Tongue (tissue), 2 donors: ENCODE results near the gene CCNYL1. TPM values are rescaled to one million over a fixed set of nuclear protein-coding genes. Genes with fewer than 3 reads are reported as not detected.
A peak's percentile ranks its signal among the peaks of the same experiment; 100 is the strongest.
"Not testable (repeated sequence)": the region's sequence is repeated elsewhere in the genome, so short reads cannot be mapped to it uniquely, and the experiment has no call there.

ENCODE experiments used
- DNase-seq: peaks from one replicate; pipeline ENCODE4 v3.0.0-alpha.2; 2015
- total RNA-seq: library from RNA; depleted of rRNA; stranded (reverse); fragments of >200 nt; gene quantifications from one replicate; pipeline ENCODE4 v1.2.3, GENCODE V29; 2014

The CCNYL1 gene
- total RNA-seq, 1 donor from 2014 or later = 8.2 TPM

DNA sequence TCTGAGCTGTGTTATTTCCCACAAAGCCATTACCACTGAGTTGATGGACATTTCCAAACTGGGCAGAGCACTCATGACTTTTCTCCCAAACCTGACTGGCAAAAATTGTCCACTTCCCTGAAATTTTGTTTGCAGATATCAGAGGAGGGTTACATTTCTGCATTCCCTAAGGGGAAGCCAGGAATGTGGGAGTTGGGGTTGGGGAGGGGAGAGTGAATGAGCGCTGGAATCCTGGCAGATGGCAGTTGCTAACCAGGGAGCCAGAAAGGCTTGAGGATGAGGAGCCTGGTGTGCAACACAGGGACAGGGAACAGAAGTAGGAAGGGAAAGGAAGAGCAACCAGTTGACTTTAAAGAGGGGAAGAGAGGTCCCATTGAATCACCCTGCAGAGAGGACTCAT, 14.0 kb upstream of the CCNYL1 start:
- no peak for DNase-seq

DNA sequence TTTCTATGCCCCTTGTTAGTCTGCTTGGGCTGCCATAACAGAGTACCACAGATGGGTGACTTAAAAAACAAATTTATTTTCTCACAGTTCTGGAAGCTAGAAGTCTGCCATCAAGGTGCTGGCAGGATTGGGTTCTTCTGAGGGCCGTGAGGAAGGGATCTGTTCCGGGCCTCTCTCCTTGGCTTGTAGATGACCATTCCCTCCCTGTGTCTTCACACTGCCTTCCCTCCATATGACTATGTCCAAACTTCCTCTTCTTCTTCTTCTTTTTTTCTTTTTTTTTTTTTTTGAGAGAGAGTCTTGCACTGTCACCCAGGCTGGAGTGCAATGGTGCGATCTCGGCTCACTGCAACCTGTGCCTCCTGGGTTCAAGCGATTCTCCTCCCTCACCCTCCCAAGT, 13.1 kb upstream of the CCNYL1 start:
- DNase-seq = no peak

DNA sequence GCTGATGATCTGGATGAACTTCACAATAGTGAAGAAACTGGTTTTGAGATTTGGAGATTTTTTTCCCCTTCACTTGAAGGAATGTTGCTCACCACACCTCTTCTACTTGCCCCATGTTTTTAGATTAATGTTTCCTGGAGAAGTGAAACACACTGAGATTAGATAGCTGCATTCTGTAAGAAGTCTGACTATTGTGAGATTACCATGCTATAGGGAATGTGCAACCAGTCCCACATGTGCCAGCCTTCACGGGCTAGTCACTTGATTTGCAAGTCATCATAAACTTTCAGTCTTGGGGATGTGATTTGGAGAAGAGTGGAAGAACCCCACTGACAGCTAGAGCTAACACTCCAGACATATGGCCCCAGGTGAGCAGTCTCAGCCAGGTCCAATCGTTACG, 7.4 kb upstream of the CCNYL1 start:
- no peak for DNase-seq

DNA sequence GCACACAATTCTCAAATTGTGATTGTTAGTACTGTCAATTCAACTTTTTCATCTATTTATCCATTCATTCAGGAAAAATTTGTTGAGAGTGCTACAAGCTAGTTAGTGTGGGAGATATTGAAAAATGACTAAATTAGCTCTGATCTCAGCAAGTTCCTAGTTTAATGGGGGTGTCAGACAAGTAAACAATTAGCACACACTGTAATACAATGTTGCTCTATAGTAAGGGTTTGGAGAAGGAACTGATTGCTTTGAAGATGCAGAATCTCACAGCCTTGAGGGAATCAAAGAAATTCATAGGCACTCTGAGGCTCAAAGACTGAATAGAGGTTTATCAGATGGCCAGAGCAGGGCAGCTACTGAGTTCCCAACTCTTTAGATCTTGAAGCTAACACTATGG, 6.8 kb upstream of the CCNYL1 start:
- DNase-seq = no peak

DNA sequence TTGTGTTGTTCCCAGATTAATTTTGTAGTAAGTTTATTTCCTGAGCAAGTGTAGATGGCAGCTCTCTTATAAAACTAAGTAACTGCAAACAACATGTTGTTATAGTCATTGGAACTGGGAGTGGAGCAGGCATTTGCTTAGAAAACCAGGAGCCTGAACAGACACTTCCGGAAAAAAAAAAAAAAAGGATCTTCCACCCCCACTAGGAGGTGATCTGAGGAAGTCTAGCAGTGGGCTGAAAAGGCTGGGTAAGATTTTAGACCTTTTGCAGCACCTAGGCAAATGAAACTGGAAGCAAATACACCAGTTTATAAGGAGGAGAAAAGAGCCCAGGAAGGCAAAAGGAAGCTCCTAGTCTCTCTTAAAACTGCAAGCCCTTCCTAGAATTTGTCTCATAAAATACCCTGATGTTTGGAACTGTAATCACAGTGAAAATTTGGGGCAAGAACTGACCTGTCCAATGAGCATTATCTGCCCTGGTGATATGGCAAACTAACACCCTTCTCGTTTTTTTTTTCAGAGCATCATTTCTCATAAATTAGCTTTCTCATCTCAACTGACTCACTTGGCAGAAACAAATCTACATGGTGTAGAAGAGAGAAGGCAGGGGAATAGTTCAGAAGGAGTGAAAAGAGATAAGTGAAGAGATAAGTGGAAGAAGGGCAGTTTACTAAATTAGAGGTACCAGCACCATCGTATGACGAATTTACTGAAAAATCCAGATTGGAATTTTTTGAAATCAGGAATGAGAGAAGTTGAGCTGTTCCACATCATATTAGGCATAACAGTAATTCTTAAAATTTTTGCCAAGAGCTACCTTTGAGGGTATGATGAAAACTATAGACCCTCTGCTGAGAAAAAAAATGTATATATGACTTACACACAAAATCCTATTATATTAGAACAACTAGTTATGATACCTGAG, 4.2 kb upstream of the CCNYL1 start:
- DNase-seq = no peak

DNA sequence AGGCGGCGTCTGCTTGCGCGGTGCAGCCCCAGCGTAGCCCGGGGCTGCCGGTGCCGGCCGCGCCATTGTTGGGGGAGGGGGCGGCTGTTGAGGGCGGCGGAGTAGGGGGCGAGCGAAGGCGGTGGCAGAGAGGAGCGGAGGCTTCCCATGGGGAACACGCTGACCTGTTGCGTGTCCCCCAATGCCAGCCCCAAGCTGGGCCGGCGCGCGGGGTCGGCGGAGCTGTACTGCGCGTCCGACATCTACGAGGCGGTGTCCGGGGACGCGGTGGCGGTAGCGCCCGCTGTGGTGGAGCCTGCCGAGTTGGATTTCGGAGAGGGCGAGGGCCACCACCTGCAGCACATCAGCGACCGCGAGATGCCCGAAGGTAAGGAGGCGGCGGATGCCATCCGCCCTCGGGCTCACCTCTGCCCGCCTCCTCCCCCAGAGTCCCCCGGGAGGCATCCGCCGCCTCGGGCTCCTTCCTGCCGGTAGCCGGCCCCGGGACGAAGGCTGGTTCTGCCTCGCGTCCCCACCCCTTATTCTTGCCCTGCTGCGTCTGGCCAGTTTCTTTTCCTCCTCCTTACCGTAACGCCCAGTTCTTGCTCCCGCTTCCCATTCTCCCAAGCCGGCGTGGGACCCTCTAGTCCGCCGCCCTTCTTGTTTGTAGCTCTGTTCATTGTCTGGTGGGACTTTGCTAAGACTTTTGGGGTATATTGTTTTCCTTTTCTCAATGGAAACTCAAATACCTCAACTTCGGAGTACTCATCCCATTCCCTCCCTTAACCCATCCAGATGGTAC, 500 bp downstream of the CCNYL1 start:
- DNase-seq = peak; percentile 50

DNA sequence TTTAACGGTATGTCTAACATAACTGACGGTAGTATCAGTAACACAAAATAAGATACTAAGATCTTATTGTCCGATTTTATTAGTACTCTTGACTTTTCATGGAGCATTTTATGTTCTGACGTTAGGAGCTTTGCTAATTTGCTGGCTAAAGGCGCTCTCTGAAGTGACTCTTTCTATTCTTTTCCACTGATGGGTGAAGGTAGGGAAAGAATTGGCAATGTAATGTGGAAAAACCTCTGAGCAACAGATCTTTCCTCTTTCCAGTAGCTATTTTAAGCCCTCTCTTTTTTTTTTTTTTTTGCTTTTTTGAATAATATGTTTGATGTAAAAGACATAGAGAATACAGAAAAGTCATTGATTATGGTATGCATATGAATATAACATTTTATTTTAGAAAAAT, 4.6 kb downstream of the CCNYL1 start:
- DNase-seq = no peak

DNA sequence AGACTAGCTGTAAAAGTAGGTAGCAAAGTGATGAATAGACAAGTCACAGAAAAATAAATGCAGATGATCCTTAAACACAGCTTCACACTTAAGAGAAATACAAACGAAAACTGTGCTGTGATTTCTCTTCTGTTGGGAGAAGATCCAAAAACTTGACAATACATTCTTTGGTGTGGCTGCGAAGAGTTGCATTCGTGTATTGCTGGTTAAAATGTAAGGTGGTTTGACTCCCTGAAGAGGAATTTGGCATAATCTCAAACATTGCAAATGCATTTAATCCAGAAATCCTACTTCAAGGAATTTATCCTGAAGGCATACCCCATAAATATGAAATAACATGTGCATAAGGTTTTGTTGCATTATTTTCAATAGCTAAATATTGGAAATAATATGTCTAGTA, 7.1 kb downstream of the CCNYL1 start:
- DNase-seq = no peak

DNA sequence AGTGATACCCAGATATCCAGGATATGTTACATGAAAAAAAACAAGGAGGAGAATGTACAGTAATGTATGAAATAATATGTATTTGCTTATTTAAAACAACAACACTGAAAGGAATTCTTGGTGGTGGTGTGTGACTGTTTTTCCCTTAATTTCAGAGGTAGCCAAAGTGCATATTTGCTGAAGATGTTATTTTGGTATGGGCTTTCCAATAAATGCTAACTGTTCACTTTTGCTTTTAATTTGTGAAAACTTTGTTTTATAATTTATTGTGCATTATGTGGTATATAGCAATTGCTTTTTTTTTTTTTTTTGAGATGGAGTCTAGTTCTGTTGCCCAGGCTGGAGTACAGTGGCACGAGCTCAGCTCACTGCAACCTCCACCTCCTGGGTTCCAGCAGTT, 7.6 kb downstream of the CCNYL1 start:
- DNase-seq = no peak

DNA sequence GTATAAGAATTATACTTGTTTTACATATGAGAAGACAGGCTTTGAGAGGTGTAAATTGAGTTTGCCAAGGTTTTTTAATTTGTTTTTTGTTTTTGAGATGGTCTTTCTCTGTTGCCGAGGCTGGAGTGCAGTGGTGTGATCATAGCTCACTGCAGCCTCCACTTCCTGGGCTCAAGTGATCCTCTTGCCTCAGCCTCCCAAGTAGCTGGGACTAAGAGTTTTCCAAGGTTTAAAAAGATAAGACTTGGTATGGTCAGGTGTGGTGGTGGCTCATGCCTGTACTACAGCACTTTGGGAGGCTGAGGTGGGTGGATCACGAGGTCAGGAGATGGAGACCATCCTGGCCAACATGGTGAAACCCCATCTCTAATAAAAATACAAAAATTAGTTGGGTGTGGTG, 8.2 kb downstream of the CCNYL1 start:
- DNase-seq = not testable (repeated sequence)

DNA sequence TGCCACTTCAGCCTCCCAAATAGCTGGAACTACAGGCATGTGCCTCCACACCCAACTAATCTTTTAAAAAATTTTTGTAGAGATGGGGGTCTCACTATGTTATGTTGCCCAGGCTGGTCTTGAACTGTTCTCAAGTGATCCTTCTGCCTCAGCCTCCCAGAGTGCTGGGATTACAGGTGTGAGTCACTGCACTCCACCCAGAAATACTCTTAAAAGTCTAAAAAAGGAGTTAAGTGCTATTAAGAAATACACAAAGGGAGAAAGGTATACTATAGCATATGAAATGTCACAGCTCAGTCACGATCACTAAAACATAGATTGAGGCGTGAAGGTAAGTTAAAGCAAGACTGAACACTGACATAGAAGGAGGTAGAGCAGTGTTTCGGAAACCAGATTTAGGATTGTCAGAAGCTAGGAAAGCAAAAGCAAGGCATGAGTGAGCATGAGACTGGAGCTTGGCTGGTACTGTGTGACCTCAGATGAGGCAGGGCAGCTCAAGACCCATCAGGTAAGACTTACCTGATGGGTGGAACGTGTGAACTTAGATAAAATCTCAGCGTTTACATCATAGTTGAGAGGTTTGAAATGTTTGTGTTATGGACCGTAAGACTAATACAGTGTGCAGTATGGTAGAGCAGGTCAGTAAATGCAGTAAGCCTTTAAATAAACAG, 9.2 kb downstream of the CCNYL1 start:
- no peak for DNase-seq

DNA sequence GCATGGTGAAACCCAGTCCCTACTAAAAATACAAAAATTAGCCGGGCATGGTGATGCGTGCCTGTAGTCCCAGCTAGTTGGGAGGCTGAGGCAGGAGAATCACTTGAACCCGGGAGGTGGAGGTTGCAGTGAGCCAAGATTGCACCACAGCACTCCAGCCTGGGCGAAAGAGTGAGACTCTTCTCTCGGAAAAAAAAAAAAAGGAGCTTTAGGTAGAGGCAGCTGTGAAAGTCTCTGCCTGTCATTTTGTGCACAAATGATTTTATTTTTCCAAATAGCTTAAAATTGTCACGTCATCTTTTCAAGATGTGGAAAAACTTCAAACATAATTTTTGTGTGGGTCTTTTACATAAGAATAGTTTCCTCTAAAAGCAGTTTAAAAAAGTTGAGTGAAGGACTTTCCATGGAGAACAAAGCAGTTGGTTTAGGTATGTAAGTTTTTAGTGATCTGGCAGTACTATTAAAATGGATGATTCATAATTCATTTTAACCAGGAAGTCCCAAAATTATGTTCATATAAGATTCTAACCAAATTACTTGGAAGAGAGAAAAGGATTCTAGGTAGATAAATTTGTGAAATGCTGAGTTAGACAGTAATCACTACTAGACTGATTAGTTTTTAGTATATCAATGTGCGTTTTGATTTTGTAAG, 11.5 kb downstream of the CCNYL1 start:
- no peak for DNase-seq

DNA sequence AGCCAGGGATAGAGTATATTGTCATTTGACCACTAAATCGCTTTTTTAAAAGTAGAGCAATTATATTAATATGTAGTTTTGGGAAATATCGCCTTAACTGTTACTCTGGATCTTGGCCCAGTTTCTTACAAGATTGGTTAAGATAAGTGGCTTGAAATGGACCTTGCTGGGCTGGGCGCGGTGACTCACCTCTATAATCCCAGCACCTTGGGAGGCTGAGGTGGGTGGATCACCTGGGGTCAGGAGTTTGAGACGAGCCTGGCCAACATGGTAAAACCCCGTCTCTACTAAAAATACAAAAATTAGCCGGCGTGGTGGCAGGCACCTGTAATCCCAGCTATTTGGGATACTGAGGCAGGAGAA, 12.0 kb downstream of the CCNYL1 start:
- not testable (repeated sequence) for DNase-seq

DNA sequence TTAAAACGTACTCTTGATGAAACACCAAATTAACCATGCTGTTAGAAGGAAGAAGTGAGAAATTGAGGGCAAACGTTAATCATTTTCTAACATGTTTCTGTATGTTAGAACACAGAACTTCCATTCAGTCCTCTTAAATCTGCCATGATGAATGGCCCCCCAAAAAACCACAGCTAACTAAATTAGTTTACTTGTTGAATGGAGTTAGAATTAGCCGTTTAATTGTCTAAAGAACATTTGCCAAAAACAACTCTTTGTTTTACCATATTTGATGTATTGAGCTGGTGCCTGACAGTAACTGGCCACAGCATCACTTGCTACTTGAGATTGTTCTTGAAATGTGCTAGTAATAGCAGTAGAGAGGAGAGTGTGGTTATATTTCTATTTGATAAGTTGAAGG, 12.7 kb downstream of the CCNYL1 start:
- DNase-seq = no peak

DNA sequence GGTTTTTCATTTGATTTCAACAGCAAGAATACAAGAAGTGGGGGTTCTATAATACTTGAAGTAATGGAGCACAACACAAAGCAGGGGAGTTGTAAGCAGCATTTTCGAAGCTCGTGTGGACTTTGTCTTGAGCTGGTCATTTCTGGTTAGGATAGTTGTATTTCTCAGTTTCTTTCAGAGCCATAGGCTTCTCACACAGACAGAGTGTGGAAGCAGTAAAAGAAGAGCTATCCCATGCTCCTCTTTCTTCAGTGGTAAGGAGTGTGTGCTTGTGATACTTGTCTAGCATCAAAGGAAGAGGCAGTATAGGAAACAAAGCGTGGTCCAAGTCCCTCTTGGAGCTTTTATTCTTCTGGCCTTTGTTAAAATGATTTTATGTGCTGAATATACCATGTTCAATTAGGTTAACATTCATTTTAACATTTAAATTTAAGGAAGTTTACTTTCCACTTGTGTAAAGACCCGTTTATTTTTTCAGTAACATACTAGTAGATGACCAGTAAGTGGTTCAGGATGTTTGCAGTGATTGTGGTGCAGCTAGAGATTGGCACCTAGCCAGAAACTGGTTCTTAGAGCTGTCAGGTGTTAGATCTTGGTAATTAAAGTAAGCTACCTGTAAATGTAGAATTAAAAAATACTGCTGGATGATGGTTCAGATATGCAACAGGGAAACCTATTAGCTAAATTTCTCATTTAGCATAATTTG, 14.6 kb downstream of the CCNYL1 start:
- DNase-seq = no peak

DNA sequence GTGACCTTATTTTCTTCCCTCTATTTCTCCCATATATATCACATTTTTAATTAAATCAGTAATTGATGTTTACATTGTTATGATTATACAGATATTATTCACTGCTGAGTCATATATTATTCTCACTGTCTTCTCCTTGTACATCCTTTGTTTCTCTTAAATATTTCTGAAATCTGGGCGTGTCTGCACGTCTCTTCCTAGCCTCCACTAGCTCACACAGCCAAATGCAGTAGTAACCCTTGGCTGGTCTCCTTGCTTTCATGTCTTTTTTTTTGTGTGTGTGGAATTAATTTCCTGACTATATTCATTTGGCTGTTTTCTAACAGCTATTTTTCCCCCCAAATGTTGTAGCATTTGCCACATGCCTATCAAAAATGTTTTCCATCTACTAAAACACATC, 15.8 kb downstream of the CCNYL1 start:
- DNase-seq = no peak

DNA sequence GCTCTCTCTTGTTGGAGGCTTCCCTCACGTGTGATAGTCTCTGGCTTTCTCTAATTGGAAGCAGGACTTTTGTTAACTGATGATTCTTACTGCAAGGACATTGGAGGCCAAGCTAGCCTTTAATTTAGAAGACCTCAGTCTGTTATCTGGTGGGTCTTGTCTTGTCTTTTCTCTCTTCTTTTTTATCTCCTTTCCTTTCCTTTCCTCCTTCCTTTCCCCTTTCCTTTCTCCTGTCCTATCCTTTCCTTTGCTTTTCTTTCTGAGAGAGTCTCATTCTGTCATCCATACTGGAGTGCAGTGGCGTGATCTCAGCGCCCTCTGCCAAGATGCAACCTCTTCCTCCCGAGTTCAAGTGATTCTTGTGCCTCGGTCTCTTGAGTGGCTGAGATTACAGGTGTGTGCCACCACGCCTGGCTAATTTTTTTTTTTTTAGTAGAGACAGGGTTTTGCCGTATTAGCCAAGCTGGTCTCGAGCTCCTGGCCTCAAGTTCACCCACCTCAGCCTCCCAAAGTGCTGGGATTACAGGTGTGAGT, 18.1 kb downstream of the CCNYL1 start:
- DNase-seq = no peak

DNA sequence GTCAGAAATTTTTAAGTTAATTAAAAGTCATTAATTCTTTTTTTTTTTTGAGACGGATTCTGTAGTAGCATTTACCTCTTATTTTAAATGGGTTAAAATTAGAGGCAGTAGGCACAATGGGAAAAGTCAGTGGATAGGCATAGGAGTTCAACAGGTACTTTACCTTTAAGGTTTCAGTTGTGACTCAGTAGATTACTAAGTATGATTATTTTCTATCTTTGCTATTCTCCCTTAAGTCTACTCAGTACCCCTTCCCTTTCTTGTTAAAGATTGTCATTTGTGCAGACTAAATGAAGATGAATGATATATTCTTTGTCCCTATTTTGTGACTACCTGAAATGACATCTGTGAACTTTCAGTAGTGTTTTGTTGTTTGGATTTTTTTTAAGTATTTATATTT, 19.7 kb downstream of the CCNYL1 start:
- DNase-seq = no peak

DNA sequence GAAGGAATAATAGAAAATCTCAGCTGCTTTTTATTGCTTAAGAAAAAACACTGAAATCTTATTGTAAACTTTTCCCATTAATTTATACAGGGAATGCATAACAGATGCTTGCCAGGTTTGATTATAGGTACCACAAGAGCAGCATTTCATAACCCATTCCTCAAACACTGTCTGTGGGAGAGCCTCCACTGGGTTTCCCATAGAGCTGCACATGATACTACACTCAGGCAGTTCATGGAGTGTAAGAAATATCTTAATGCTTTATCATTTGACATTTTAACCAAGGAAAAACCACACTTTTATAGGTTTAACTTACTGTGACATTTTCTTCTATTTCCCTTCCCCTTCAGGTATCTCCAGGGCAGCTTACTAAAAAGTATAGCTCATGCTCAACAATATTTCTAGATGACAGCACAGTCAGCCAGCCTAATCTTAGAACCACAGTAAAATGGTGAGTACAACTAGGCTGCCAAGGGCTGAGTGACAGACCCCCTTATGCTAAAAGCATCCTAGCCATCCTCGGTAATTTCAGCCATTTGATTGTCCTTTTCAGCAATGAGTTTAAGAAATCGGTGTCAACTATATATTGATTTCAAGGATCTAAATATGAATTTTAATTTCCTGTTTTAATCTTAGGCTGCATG, 22.3 kb downstream of the CCNYL1 start:
- DNase-seq = no peak

DNA sequence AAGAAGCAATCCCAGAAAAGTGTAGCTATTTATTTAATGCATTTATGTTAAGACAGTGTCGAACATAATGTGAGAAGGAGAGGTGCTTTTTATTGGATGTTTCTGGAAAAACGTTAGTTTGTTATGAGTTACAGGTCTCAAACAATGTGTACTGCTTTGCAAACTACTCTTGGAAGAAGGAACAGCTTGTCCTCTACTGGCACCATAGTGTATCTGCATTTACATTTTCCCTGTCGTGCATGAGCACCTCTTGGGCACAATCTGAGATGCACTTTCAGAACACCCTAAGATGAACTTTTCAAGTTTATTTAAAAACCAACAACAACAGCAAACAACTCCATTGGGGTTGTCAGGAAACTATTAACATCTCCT, 22.8 kb downstream of the CCNYL1 start:
- no peak for DNase-seq
